Mucosa of descending colon (tissue), 3 donors: Measurements from ENCODE around the gene PRDM16. TPM values are rescaled to one million over a fixed set of nuclear protein-coding genes. Genes with fewer than 3 reads are reported as not detected.

ENCODE experiments used
- ATAC-seq: fragments of 200-7000 bp; cut with Tn5 transposase; one replicate; pipeline ENCODE4 v1.9.1; 2020; ENCODE audit warnings: mild to moderate bottlenecking, moderate library complexity
- DNase-seq, 3 donors: peaks; one replicate each; pipeline ENCODE4 v3.0.0-alpha.2; 2020
- H3K36me3 ChIP-seq: fragments of 200-600 bp; one replicate; pipeline ENCODE4 v1.8.0; 2021; ENCODE audit warnings: low read depth, mild to moderate bottlenecking
- H3K4me1 ChIP-seq: fragments of 200-600 bp; one replicate; pipeline ENCODE4 v1.8.0; 2021; ENCODE audit warnings: low read depth, mild to moderate bottlenecking
- H3K4me3 ChIP-seq: fragments of 200-600 bp; one replicate; pipeline ENCODE4 v1.8.0; 2021; ENCODE audit warnings: mild to moderate bottlenecking
- H3K9me3 ChIP-seq: fragments of 200-600 bp; one replicate; pipeline ENCODE4 v1.8.0; 2021; ENCODE audit warnings: mild to moderate bottlenecking
- intact Hi-C, 2 donors: fragments of 100-400 bp; cut with DNase I in 1 of 2; cut with micrococcal nuclease in 1 of 2; formaldehyde crosslinking; loops; one replicate each; pipeline versions ENCODE4 v1.11.0 to v1.11.1; 2022; cut with DNase I, micrococcal nuclease
- total RNA-seq, 3 donors: library from RNA; stranded (reverse); fragmentation: NEBNext Ultra II Directional in 2 of 3; extraction: Animal tissue kit (Norgen Biotek cat#: 25700) in 2 of 3; gene quantifications; one replicate each; pipeline versions ENCODE4 v1.2.1 to v1.2.4, GENCODE V29; 2021 to 2023
- TF ChIP-seq, protein P1 (sequence below): fragments of 200-600 bp; IDR thresholded peaks from one replicate; pipeline ENCODE4 v1.8.0; 2022; ENCODE audit warnings: antibody characterized with exemption, mild to moderate bottlenecking
- donor health status: DM: no; HTN: no; CAD: no; lungs with moderate emphysema.
- donor health status: DM: no; HTN: no; CAD: no.
- donor health status: DM: no; HTN: yes; CAD: no.

Gene PRDM16
- total RNA-seq, 3 donors from 2014 or later = 1.6 to 2.5 (median 2.4) TPM

DNA sequence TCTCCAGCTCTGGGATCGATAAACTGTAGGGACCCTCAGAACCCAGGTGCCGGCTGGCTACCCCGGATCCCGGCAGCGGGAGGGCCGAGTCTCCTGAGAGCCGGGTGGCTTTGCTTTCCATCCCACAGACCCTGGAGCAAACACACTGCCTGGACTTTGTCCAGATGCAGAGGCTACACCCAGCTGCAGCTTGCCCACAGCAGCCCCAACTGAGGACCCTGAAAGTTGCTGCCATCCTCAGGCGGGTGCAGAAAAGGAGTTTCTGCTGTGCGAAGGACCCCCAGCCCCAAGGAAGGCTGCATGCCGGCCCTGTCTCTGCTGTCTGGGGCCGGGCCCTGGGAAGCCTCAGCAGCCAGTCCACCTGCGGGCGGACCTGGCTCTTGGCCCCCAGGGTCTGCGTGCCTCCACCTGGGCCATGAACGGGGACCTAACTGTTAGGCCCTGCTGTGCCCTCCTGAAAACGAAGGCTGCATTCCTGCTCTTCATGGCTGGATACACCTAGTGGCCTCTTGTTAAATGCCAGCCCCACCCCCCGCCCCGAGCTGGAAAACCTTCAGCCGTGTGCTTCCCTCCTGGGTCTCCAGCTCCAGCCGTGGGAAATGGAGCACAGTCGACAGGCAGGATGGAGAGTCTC is 287.9 kb downstream of the PRDM16 start:
- Histone ChIP-seq H3K36me3 (no peaks in the 10 kb centered on the region), H3K4me1 (peaks cover 26% of the 10 kb centered on the region), H3K4me3 (no peak overlapping the region), H3K9me3 (no peaks in the 10 kb centered on the region)
- DNase-seq = no peak
- intact Hi-C loops = no loop called here
- no peak for ATAC-seq
- TF ChIP-seq, protein P1, sequence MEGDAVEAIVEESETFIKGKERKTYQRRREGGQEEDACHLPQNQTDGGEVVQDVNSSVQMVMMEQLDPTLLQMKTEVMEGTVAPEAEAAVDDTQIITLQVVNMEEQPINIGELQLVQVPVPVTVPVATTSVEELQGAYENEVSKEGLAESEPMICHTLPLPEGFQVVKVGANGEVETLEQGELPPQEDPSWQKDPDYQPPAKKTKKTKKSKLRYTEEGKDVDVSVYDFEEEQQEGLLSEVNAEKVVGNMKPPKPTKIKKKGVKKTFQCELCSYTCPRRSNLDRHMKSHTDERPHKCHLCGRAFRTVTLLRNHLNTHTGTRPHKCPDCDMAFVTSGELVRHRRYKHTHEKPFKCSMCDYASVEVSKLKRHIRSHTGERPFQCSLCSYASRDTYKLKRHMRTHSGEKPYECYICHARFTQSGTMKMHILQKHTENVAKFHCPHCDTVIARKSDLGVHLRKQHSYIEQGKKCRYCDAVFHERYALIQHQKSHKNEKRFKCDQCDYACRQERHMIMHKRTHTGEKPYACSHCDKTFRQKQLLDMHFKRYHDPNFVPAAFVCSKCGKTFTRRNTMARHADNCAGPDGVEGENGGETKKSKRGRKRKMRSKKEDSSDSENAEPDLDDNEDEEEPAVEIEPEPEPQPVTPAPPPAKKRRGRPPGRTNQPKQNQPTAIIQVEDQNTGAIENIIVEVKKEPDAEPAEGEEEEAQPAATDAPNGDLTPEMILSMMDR = no peak

DNA sequence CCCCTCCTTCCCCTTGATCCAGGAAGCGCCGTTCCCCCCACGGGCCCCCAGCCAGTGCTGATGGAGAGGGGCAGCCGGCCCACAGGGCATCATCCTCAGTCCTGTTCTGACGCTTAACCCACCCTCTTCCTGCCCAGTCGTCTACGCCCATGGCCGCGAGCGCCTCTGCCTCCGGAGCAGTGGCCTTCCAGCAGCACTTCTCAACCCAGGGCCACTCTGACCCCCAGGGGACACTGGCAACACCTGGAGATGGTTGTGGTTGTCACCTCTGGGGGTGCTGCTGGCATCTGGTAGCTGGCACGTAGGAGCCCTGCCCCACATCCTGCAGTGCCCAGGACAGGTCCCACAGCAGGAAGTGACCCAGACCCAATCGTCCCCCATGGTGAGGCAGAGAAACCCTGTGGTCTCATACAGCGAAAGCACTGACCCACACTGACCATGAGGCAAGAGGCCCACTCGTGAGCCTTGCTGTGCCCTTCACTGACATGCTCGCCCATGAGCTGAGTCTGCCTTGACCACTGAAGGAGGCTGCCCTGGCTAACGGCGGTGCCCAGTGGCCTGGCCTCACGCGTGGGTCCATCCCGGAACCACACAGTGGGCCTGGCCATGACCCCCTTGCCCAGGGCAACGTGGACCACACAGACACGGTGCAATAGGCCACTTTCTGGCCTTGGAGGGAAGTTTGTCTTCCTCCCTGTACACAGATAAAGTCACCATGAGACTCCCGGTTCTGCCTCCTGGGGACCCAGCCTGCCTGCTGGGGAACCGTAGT is 288.7 kb downstream of the PRDM16 start:
- H3K36me3 ChIP-seq = no peaks in the 10 kb centered on the region
- no peak overlapping the region for H3K4me3 ChIP-seq
- intact Hi-C loops = no loop called here
- H3K4me1 ChIP-seq = peaks cover 23% of the 10 kb centered on the region
- TF ChIP-seq, protein P1 = no peak
- no peaks in the 10 kb centered on the region for H3K9me3 ChIP-seq
- DNase-seq (no peak), ATAC-seq (no peak)

DNA sequence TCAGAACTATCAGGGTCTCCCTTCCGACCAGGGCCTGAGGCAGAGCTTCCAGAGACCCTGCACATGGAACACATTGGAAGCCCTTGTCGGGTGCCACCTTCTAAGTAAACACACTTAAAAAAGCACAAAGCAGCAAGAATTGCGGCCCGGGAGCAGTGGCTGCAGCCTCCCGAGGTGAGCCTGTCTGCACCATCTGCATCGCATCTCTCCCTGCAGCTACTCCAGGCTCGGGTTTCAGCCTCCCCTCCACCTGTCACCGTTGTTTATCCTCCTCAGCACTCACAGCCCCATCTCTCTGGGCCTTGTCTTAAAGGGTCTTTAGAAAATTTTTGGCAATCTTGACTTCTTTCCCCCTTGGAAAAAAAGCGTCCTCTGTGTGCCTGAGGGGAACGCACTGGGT is 290.3 kb downstream of the PRDM16 start:
- Histone ChIP-seq H3K9me3 (no peaks in the 10 kb centered on the region), H3K36me3 (no peaks in the 10 kb centered on the region), H3K4me3 (no peak overlapping the region), H3K4me1 (peaks cover 11% of the 10 kb centered on the region)
- TF ChIP-seq, protein P1 = no peak
- ATAC-seq (peak; percentile 29), DNase-seq (no peak)
- intact Hi-C loops = no loop called here

DNA sequence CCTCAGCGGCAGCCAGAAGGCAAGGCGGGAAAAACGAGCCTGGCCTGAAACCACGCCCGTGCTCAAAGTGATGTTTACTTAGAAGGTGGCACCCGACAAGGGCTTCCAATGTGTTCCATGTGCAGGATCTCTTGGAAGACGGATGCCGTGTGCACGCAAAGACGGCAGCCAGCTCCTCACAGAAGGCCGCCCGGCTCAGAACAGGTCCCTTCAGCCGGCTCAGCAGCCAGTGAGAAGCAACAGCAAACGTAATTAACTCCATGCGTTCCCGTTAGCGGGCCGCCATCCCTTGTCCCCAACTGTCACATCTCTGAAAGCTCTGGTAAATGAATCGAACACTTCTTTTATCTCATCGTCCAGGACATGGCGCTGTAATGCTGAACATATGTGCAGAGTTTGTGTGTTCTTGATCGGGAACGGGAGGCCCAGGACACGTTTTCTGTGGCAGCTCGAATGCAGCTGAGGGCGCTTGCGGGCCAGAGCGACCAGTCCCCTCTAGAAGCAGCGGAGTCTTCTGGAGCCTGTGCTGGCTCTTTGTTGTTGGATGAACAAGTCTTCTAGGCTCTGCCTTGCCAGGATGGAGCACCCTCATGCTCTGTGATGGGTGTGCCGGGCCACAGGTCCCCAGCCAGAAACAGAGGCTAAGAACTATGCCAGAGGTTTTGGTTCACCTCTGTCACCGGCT is 290.9 kb downstream of the PRDM16 start:
- peak; percentile 89 for ATAC-seq
- H3K36me3 ChIP-seq = no peaks in the 10 kb centered on the region
- no peak overlapping the region for H3K4me3 ChIP-seq
- peaks cover 11% of the 10 kb centered on the region for H3K4me1 ChIP-seq
- DNase-seq = peak; percentile 63 to 81 (median 68)
- intact Hi-C loops = no loop called here
- H3K9me3 ChIP-seq = no peaks in the 10 kb centered on the region
- TF ChIP-seq, protein P1 = no peak

DNA sequence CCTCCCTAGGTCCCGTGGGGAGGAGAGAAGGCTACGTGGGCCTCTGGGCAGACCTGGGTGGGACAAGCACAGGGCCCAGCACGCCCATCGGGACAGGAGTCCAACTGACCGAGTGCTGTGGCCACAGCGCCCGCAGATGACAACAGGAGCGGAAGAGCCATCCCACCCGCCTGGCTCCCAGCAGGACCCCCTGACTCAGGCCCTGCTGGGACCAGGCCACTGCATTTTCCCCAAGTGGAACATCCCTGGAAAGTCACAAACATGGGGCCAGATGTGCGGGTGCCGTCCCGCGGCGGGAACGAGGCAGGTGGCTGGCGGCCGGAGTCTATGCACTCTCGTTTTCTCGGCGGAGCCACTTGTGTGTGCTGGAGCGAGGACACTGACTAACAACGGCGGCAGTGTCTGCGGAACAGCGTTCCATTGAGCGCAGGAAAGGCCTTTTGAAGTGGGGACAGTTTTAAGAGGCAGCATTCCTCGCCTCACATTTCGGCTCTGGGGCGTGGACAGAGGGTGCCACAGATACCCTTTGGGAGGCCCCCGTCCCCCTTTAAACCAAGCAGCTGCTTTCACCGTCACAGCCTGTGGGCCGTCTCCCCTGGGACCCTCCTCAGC is 291.7 kb downstream of the PRDM16 start:
- H3K4me3 ChIP-seq = no peak overlapping the region
- no peaks in the 10 kb centered on the region for H3K9me3 ChIP-seq
- intact Hi-C loops = no loop called here
- no peak for ATAC-seq
- TF ChIP-seq, protein P1 = no peak
- no peak for DNase-seq
- H3K4me1 ChIP-seq = peaks cover 11% of the 10 kb centered on the region
- H3K36me3 ChIP-seq = no peaks in the 10 kb centered on the region
